GM10847 (cell line): Measurements from ENCODE around the gene SNX8.
A peak's percentile ranks its signal among the peaks of the same experiment; 100 is the strongest.

Experiments
- POLR2A ChIP-seq: IDR thresholded peaks from 2 replicates; pipeline ENCODE4 v1.6.1; 2011; ENCODE audit not compliant: insufficient read length; ENCODE audit errors: extremely low read depth

The SNX8 gene

GRCh38 chr7:2244404-2244995 is 69.7 kb downstream of the SNX8 start:
- no peak for TF ChIP-seq POLR2A

- no peak for TF ChIP-seq POLR2A
These were observed 70.8 kb downstream of the SNX8 start for GRCh38 chr7:2243458-2243857.

GRCh38 chr7:2242541-2243429 is 71.5 kb downstream of the SNX8 start:
- no peak for TF ChIP-seq POLR2A

GRCh38 chr7:2241580-2242540 is 72.4 kb downstream of the SNX8 start, which contains the start of the genes MRM2 and NUDT1:
MRM2 (minus strand) TSS chr7:2242205; CDS start chr7:2242169, 36 bp downstream.
NUDT1 (plus strand) TSS chr7:2242226; CDS start chr7:2244575, 2,349 bp downstream.
- peak; percentile 94 for TF ChIP-seq POLR2A

GRCh38 chr7:2239242-2239641 is 75.0 kb downstream of the SNX8 start:
- TF ChIP-seq POLR2A: no peak

- TF ChIP-seq POLR2A: no peak
These were observed 77.1 kb downstream of the SNX8 start for GRCh38 chr7:2237109-2237602.

GRCh38 chr7:2233926-2234325 is 80.3 kb downstream of the SNX8 start:
- TF ChIP-seq POLR2A: no peak

GRCh38 chr7:2232766-2233520 is 81.3 kb downstream of the SNX8 start, which contains the start of gene MAD1L1:
MAD1L1 (minus strand) TSS chr7:2232945; CDS start chr7:2230133, 2,812 bp downstream.
- TF ChIP-seq POLR2A: peak; percentile 84

- no peak for TF ChIP-seq POLR2A
These were observed 82.1 kb downstream of the SNX8 start for GRCh38 chr7:2231992-2232765.

GRCh38 chr7:2230882-2231281 is 83.4 kb downstream of the SNX8 start:
- no peak for TF ChIP-seq POLR2A

- no peak for TF ChIP-seq POLR2A
These were observed 84.0 kb downstream of the SNX8 start for GRCh38 chr7:2230226-2230625.

- TF ChIP-seq POLR2A: no peak
These were observed 84.8 kb downstream of the SNX8 start for GRCh38 chr7:2229467-2229866.

- TF ChIP-seq POLR2A: no peak
These were observed 85.3 kb downstream of the SNX8 start for GRCh38 chr7:2228921-2229320.
